Muscle of back (tissue), 11 donors: ENCODE results near the gene CABLES2. TPM values are rescaled to one million over a fixed set of nuclear protein-coding genes. Genes with fewer than 3 reads are reported as not detected.
"Not testable (repeated sequence)": the region's sequence is repeated elsewhere in the genome, so short reads cannot be mapped to it uniquely, and the experiment has no call there.

ENCODE experiments used
- DNase-seq, 3 donors: peaks; one replicate each; pipeline versions ENCODE4 v3.0.0 to v3.0.0-alpha.2; 2013
- polyA plus RNA-seq, 10 donors: library from polyadenylated mRNA; unstranded; fragments of 120-200 nt; gene quantifications; one replicate each; pipeline ENCODE4 v1.2.1, GENCODE V29; 2013; ENCODE audit not compliant: insufficient read length in 10 of 10

CABLES2 gene
- polyA plus RNA-seq, 10 donors: 4.0 to 8.0 (median 5.2) TPM

DNA sequence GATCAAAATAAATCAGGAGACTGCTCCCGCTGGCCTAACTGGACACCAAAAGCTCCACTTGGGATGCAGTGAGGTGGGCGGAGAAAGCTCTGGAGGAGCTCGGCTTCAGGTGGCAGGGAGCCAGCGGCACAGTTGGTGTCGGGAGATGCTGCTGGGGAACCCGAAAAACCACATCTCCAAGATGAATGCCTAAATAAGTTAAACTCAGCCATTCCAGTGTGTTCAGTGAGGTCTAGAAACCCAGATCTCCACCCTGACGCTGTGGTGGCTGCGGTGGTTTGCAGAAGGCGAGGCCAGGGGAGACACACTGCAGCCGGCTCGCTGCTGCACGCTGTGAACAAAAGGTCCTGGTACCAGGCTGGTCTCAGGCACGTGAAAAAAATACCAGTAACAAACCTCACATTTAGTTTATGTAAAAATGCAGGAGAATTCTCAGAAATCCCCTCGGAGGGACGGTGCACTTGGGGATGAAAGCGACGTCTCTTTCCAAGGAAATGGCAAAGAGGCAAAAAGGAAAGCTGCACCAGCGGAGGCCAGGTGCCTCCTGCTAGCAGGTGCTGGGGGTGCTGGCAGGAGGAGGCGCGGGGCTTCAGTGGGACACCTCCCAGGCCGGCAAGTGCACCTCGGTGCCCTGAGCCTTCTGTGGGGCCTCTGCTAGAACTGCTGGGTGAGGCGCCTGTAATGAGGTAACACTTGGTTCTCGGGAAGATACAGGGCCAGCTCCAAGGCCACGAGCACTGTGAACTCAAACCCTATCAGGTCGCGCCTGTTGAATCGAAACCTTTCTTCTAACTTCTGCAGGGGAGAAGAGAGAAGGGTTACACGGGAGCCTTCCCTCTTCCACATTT, 16.5 kb downstream of the CABLES2 start:
- DNase-seq: no peak

DNA sequence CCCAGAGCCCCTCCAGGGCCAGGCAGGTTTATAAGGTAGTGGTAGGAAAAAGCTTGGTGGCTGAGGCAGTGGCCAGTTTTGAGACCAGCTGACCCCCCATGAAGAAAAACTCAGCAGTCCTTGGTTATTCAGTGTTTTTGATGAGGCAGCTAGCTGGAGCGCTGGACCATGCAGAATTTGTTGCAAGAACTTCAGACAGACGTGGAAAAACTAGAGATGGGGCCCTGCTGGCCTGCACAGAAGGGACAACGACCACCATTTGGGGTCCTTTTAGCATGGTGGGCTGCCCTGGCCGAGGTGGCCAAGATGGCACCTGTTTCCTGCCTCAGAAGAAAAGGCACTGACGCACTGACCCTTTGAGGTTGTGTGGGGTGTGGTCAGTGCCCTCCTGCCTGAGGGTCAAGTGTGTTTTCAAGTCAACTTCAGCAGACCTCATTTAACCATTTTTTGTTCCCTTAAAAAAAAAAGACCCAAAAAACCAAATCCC, 17.4 kb downstream of the CABLES2 start:
- DNase-seq: no peak

DNA sequence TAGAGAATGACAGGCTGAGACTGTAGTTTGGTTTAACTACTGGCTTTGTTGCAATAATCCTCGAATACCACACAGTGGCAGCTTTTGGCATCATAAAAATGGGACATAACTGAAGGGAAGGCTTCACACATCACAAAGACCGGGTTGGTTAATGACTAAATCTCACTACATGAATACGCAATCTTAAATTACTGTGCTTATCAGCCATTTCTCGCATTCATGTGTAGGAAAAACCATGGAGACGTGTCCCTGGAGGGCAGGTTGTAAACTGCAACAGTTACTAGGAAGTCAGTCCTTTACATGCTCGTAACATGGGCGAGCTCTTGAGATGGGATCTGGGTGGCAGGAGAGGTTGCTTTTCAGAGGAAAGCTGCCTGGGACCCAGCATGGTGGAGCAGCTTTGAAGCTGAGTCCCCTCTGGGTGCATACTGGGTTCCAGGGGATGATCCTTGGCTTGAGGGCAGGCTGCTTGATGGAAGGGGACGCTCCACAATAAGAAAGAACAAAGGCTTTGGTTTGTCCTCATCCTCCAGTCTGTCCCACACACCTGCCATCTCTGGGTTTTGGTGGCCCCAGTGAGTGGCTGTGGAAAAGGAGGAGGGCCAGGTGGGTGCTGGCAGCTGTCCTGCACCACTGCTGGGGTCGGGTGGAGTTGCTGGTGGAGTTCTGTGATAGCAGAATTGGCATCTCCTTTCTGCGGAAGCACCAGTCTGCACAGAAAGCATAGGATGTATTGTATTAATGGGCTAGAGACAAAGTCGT, 18.1 kb downstream of the CABLES2 start:
- no peak for DNase-seq

DNA sequence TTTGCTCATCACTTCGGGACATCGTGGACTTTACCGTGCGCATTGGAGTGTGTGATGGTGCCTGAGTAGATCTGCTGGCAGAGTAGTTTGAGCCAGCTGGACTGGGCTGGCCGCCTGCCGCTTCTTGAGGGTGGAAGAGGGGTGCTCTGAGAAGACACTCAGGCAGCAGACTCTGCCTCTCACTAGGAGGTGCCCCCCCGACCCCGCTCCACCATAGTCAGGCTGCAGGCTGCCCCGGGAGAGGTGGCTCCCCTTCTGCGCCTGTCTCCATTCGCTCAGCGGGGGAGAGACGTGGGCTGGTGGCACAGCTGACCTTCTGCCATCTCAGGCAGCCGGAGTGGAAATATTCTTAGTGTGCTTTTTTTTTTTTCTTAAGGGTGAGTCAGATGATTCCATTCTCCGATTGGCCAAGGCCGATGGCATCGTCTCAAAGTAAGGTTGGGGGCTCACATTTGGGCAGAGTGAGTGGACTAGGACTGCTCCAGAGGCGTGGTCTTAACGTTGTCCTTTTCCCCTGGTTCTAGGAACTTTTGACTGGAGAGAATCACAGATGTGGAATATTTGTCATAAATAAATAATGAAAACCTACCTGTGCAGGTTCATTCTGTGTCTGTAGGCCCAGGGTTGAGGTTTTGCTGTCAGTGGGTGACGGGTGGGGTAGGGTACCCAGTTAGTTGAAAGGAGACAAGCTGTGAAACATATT, 19.0 kb downstream of the CABLES2 start:
- no peak for DNase-seq

DNA sequence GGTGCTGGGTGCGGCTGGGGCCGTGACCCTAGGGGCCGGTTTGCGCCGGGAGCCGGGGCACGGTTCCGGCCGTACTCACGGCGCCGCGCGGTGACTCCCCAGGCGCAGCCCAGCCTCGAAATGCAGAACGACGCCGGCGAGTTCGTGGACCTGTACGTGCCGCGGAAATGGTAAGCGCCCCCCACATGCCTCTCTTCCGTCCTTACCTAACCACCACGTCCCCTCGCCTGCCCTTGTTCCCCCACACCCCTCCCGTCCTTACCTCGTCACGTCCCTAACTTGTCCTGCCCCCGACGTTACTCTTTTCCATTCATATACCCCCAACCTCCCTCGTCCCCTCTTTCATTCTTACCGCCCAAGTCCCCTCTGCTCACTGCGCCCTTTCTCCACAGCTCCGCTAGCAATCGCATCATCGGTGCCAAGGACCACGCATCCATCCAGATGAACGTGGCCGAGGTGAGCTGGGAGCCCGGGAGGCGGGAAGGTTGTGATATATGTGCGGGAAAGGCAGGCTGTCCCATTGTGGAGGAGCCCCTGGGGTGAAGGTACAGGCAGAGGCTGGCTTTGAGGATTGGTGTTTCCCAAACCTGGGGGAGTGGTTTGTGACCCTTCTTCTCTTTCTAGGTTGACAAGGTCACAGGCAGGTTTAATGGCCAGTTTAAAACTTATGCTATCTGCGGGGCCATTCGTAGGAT, 19.7 kb downstream of the CABLES2 start:
- DNase-seq: no peak

DNA sequence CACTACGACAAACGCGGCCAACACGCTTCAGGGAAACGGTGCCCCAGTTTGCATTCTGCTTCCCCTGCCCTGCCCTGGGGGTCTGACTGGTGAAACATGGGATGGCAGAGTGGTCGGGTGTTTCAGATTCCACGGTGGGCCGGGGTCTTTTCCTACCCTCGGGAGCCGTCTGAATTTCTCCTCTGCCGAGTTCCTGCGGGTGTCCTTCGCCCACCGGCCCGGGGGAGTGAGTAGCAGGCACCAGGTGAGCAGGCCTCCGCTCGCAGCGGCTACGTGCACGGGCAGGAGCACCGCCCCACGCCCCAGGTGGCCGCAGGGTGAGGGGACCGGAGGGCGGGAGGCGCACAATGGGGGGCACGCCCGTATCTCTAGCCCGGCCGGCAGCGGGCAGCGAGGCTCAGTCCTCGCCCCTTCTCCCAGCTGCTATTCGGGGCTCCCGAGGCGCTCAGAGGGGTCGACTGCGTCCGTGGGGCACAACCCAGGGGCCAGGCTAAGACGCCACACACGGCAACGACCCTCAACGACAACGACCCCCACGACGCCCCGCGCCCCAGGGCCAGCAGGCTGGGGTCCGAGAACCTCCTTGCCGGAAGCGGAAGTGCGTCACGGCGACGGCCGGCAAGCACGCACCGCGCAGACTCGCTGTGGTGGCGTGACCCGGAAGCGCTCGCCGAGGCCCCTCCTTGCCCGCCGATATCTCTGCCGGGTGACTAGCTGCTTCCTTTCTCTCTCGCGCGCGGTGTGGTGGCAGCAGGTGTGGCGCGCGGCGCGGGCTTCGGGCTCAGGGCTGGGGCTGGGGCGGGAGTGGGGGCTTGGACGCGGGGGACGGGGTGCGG, 20.5 kb downstream of the CABLES2 start, which contains the start of gene RPS21:
Gene RPS21, plus strand, starts transcription at position 721 of the 836 bp plus-strand sequence. CDS start 236 bp downstream, outside the sequence.
- DNase-seq: peak; percentile 91 to 97 (median 94)

DNA sequence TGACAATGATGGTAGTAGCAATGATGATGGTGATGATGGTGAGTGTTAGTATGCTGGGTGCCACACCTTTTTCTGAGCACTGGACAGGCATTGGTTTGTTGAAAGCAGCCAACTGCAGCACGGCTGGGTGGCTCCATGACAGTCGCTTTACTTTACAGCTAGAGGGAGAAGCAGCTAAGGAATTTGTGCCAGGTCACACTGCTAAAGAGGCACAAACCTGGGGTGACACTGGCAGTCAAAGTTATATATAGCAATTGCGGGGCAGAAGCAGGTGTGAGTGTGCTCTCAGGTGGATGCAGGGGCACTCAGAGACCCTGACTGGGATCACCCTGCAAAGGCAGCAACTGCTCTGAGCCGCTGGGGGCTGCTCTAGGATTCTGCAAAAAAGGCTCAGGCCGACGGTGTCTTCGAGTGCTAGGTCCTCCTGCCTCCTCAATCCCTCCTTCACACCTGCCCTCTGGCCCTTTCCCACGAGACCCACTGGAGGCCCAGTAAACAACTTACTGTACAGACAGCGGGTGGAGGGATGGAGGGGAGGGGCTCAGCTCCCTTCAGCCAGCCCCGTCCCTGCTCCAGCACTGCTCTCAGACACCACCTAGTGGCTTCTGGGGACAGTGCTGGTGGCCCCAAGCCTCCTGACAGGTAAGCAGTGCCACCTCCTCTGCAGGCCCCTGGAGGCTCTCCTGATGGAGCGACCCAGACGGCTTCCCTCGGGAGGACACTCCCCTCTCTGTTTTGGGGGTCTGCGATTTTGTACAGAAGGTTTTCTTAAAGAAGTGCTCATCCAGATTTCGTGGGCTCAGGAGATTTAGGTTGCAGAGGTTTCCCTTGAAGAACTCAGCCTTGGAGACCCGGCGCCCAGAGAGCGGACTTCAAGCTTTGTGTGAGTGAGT, 24.5 kb downstream of the CABLES2 start:
- peak in 2 of 3 donors; percentile 74 to 83 for DNase-seq

DNA sequence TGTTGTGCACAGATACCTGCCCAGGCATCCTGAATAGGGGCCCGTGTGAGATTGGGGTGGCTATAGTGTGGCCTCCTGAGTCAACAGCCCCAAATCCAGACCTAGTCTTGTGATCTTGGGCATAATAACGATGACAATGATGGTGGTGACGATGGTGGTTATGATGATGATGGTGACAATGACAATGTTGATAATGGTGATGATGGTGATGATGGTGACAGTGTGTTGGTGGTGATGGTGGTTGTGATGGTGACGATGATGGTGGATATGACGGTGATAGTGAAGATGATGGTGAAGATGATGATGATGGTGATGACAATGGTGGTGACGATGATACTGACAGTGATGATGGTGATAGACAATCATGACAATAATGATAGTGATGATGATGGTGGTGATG, 25.2 kb downstream of the CABLES2 start:
- no peak for DNase-seq

DNA sequence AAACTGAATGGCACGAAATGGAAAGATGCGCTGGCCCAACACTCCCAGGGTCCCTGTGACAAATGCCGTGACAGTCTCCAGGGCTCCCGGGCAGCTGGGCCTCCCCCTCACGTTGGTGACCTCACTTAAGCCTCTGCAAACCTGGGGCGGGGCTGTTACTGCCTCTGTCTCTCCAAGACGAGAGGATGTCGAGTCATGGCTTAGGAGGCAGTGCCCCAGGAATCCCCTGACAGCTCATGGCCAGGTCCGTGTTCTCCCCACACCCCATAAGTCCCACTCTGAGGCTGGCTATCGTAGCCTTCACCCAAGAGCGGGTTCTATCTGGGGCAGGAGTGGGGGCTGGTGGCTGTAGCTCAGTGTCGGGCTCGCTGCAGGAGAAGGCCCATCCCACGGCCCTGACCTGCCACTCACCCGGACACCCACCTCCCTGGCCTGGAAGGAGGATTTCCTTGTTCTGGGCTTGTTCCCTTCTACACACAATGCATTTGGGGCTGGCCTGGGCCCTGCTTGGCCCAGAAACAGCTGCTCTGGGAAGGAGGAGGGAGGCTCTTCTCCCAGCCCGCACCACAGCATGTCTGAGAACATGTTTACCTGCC, 25.8 kb downstream of the CABLES2 start:
- no peak for DNase-seq

DNA sequence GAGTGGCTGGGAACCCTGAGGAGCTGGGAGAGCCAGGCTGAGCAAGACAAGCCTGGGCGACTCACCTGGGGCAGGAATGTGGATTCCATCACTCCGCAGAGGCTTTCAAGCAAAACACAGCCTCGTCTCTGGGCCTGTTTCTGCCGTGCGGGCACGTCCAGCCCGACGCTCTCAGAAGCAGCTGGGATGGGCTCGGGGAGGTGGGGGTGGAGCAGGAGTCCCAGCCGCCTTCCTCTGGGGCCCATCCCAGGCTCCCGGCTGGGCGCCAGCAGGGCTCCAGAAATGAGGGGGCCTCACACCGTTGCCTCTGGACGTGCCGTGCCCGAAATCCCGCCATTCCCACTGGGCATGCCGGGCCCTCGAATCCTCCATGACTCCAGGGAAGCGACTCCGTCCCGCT, 28.9 kb downstream of the CABLES2 start:
- no peak for DNase-seq

DNA sequence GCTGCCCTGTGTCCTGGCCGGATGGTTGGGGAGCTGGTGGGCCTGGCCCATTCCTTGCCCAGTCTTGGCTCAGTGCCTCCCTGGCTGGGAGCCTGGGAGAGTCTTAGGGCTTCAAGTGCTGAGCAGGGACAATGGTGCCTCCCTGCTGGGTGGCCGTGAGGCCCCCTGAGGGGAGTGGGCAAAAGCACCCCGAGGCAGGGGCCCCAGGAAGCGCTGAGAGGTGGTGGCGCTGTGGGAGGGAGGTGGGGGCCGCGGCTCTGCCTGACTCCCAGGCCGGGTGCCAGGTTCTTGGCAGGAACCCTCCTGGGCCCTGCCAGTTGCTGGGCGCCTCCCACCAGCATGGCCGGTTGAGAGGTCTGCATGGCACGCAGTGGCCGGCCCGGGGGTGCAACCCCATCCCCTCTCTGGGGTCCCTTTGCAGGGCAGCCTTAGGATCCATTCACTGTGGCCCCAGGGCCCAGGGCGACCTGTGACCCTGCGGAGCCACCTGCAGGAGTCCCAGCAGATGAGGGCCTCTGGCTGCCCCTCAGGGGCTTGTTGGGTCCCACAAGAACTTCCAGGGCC, 29.4 kb downstream of the CABLES2 start:
- DNase-seq: no peak

DNA sequence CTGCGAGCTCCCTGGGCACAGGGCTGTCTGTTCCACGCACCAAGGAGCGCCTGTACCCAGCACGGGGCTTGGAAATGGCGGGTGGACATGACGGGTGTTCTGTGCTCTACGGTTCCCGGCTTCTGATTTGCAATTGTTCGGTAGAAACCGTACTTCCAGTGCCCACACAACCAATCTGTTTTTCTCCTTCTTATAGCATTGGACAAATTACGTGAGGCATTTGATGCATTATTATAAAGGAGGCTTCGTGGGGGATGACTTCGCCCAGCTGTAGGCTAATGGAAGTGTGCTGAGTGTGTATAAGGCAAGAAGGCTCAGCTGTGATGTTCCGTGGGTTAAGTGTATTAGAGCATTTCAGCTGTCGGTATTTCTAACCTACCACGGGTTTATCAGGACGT, 30.0 kb downstream of the CABLES2 start:
- DNase-seq: no peak

DNA sequence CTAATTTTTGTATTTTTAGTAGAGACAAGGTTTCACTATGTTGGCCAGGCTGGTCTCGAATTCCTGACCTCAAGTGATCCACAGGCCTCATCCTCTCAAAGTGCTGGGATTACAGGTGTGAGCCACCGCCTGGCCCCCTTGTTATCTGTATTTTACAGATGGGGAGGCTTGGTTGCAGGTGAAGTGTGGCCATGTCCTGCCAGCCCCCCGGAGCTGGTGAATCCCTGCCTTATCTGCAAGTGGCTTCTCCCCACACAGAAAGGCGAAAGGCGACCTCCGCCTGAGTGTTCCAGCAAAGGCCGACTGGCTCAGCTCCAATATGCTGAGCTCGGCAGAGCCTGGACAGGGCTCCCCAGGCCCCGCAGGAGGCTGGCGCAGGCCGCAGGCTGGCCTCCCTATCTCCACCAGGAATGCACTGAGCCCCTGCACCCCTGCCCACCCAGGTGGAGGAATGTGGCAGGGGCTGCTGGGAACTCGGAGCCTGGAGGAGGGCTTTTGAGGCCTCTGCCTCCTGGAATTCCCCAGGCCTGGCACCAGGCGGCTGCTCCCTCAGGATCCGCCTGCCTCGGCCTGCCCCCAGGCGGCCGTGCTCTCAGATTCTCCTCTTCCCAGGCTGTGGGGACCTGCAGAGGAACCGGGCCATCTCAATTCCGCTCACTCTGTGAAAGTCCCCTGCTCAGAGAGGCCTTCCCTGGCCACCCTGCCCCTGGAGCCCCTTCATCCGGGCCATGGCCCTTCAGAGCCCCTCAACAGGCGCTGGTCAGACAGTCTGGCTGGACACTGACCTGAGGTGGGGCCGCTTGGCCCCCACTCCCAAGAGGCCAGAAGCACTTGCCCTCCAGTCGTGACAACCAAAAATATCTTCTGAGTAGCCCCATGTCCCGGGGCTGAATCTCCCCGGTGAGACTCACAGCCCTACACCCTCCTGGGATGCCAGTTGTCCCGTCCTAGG, 30.7 kb downstream of the CABLES2 start:
- DNase-seq: peak in 1 of 3 donors; percentile 60

DNA sequence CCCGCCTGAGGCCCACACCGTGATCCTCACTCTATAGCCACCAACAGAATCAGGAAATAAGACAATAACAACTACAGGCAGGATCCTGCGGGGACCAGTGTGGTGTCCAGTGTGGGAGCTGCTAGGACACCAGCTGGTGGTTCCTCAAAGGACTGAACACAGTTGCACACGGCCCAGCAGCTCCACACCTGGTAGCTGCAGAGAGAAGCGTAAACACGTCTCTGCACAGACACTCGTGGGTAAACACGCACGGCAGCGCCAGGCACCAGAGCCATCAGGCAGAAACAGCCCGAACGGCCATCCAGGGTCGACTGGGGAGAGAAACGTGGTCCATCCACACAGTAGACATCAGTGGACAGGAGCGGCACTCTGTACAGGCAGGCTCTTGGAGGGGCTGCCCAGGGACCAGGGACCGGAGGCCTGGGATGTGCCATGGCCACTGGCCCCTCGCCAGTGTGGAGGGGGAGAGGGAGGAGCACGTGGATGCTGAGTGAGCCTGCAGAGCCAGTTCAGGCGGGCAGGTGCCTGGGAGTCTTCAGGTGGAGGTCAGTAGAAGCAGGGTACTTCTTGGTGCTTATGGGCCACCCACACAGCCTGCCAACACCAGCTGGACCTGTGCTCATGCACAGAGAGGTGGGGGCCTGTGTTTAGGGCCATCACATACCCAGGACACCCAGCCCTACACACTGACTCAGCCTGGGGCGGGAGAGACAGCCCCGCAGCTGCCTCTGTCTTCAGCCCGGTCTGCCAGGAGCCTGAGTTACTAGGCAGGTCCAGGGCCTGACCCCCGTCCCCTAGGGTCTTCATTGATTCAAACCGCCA, 32.5 kb downstream of the CABLES2 start:
- no peak for DNase-seq

DNA sequence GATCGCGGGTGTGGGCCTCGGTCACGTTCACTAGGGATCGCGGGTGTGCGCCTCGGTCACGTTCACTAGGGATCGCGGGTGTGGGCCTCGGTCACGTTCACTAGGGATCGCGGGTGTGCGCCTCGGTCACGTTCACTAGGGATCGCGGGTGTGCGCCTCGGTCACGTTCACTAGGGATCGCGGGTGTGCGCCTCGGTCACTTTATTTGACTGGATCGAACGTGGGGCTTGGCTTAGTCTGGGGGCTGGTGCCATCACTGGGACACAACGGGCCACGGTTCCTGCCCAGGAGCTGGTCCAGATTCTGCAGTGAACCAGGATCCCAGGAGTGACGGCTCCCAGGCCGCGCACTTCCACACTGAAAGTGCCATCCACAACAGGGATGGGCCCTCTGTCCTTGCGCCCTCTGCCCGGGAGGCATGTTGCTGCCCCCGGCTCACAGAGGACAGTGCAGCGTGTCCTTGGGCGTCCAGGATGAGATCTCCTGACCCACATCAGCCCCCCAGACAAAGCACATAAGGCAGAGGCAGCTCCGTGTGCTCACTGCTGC, 33.4 kb downstream of the CABLES2 start:
- DNase-seq: not testable (repeated sequence)
